ENCODE results near the gene HS6ST2. TPM values are rescaled to one million over a fixed set of nuclear protein-coding genes. Genes with fewer than 3 reads are reported as not detected.
"Not testable (repeated sequence)": the region's sequence is repeated elsewhere in the genome, so short reads cannot be mapped to it uniquely, and the experiment has no call there.

Gene HS6ST2
- total RNA-seq, 4 donors from 2014 or later = 0.21 to 0.30 (median 0.24) TPM; not detected in 1

DNA sequence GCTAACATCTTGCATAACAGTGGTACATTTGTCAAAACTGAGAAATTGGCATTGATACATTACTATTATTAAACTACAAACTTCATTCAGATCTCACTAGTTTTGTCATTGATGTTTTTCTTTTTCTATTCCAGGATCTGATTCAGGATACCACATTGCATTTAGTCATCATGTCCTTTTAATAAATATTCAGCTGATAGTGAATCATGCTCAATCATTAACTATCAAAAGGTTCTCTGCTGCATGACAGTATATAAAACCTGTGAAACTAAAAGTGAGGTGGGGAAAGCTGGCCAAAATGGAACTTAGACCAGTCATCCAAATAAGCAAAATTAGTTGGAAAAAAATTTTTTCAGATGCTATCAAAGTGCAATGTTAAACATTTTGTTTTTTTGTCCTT, 28.1 kb upstream of the HS6ST2 start:
- Histone ChIP-seq H3K27me3 (no peaks in the 10 kb centered on the region), H3K4me1 (no peaks in the 10 kb centered on the region), H3K4me3 (no peak overlapping the region), H3K27ac (no peak overlapping the region), H3K9me3 (no peaks in the 10 kb centered on the region), H3K36me3 (no peaks in the 10 kb centered on the region)
- DNase-seq (ENCODE audit: low spot score in 2 of 2) = no peak
- TF ChIP-seq POLR2AphosphoS5 (IDR thresholded peaks at IDR 0.05) (no peak), POLR2A (IDR thresholded peaks at IDR 0.05) (no peak), EP300 (IDR thresholded peaks at IDR 0.05) (no peak)
- TF ChIP-seq, protein P1, sequence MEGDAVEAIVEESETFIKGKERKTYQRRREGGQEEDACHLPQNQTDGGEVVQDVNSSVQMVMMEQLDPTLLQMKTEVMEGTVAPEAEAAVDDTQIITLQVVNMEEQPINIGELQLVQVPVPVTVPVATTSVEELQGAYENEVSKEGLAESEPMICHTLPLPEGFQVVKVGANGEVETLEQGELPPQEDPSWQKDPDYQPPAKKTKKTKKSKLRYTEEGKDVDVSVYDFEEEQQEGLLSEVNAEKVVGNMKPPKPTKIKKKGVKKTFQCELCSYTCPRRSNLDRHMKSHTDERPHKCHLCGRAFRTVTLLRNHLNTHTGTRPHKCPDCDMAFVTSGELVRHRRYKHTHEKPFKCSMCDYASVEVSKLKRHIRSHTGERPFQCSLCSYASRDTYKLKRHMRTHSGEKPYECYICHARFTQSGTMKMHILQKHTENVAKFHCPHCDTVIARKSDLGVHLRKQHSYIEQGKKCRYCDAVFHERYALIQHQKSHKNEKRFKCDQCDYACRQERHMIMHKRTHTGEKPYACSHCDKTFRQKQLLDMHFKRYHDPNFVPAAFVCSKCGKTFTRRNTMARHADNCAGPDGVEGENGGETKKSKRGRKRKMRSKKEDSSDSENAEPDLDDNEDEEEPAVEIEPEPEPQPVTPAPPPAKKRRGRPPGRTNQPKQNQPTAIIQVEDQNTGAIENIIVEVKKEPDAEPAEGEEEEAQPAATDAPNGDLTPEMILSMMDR (IDR thresholded peaks at IDR 0.05) = no peak

DNA sequence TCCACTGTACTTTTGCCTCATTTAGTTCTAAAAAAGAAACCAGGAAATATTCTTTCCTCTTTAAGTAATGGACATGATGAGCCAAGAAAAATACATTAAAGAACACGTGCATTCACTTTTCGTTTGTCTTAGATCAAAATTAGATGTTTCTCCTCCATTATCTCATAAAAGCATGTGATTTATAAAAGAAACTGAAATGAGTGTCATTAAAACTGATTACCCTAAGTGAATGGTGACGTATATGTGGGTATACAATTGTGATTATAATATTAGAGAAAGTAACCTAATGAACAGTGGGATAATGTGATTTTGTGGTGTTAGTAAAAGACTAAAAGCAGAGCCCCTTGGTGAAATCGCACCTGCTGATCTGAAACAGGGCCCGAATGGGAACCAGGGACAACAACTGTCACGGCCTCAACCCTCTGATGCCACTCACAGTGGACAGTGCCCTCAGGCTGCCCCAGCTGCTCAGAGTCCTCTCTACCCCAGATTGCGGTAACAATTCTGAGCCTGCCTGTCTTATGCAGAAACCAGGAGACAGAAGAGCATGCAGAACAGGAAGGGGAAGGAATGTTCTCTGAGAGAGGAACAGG, 25.7 kb upstream of the HS6ST2 start:
- no peaks in the 10 kb centered on the region for H3K36me3 ChIP-seq
- TF ChIP-seq POLR2AphosphoS5 (IDR thresholded peaks at IDR 0.05) (no peak), POLR2A (IDR thresholded peaks at IDR 0.05) (no peak)
- H3K9me3 ChIP-seq = no peaks in the 10 kb centered on the region
- H3K4me1 ChIP-seq = no peaks in the 10 kb centered on the region
- 72% methylated on average over 7 of the region's 7 CpGs for WGBS
- DNase-seq (ENCODE audit: low spot score in 2 of 2) = no peak
- H3K27ac ChIP-seq = no peak overlapping the region
- no peaks in the 10 kb centered on the region for H3K27me3 ChIP-seq
- H3K4me3 ChIP-seq = no peak overlapping the region

DNA sequence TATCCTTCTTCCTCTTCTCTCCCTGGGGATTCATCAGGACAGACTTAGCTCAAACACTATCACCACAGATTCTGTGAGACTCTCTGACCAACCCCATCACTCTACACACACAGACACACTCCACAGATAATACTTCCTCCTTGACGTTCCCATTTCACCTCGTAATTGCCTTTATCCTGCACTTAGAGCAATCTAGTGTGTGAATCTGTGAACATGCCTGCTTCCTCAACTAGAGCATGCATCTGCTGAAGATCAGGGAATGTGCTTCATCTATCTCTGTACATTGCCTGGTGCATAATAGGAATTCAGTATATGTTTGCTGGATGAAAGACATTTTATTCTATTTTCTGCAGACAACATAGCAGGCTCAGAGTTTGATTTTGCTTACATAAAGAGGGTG, 25.1 kb upstream of the HS6ST2 start:
- Histone ChIP-seq H3K9me3 (no peaks in the 10 kb centered on the region), H3K27ac (no peak overlapping the region), H3K4me3 (no peak overlapping the region), H3K36me3 (no peaks in the 10 kb centered on the region), H3K4me1 (no peaks in the 10 kb centered on the region), H3K27me3 (no peaks in the 10 kb centered on the region)
- no peak for DNase-seq (ENCODE audit: low spot score in 2 of 2)
- 41% methylated on average over 2 of the region's 2 CpGs for WGBS
- TF ChIP-seq POLR2A (IDR thresholded peaks at IDR 0.05) (no peak), EP300 (IDR thresholded peaks at IDR 0.05) (no peak), POLR2AphosphoS5 (IDR thresholded peaks at IDR 0.05) (no peak)
- TF ChIP-seq, protein P1 (IDR thresholded peaks at IDR 0.05) = no peak

- DNase-seq (ENCODE audit: low spot score in 2 of 2); H3K27ac ChIP-seq; H3K4me3 ChIP-seq; H3K9me3 ChIP-seq; H3K27me3 ChIP-seq; H3K4me1 ChIP-seq; H3K36me3 ChIP-seq: not testable (repeated sequence)
- 87% methylated on average over 2 of the region's 2 CpGs for WGBS
Observed at GRCh38 chrX:132980035-132980434, 21.6 kb upstream of the HS6ST2 start.

DNA sequence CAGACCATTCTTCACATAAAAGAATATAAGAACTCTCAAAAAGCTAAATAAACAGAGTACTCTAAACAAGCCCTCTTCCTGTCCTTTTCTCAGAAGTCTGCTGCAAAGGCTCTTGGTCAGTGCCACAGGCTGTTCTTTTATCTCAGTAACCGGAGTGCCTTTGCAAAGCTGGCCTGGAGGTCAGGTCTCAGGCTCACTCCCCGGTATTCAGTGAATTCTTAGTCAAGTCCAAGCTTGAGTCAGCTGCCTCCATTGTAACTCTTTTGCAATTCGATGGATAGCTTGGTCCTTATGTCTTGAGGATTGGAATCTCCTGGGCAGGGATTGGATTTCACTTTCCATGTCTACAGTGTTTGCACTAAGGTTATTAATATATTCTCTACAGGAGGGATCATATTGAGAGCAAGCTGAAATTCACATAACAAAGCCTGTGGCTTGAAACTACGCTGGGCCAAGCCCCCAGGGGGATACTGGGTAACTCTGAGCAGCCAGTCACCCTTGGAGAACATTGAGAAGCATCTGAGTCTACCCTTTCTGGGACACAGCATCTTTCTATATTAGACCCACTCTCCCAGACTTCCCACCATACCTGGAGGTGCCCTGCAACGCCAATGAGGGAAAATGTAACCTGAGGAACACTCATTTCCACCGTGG, 10.0 kb upstream of the HS6ST2 start:
- Histone ChIP-seq H3K9me3 (no peaks in the 10 kb centered on the region), H3K4me3 (no peak overlapping the region), H3K4me1 (no peaks in the 10 kb centered on the region), H3K27ac (no peak overlapping the region), H3K36me3 (no peaks in the 10 kb centered on the region), H3K27me3 (no peaks in the 10 kb centered on the region)
- WGBS = 62% methylated on average over 6 of the region's 6 CpGs
- DNase-seq (ENCODE audit: low spot score in 2 of 2) = no peak
- TF ChIP-seq POLR2AphosphoS5 (IDR thresholded peaks at IDR 0.05) (no peak), EP300 (IDR thresholded peaks at IDR 0.05) (no peak), POLR2A (IDR thresholded peaks at IDR 0.05) (no peak)
- TF ChIP-seq, protein P1 (IDR thresholded peaks at IDR 0.05) = no peak

DNA sequence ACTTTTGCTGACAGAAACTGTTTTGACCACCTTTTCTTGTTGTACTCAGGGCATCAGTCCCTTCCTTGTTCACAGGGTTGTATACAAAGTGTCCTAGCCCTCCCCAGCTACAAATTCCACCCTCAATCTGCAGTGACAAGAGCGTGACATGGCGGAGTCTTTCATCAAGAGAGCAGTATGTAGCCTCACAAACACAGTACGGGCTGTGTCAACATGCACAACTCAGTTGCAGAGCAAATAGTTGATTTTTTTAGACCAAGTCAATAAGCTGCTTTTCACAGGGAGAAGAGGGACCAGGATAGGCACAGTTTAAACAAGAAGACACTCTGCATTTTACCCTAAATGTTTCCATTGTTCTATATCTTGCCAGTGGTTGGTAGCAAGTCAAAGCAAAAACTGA, 8.6 kb upstream of the HS6ST2 start:
- H3K4me3 ChIP-seq = no peak overlapping the region
- H3K36me3 ChIP-seq = no peaks in the 10 kb centered on the region
- no peak overlapping the region for H3K27ac ChIP-seq
- no peaks in the 10 kb centered on the region for H3K9me3 ChIP-seq
- no peak for DNase-seq (ENCODE audit: low spot score in 2 of 2)
- H3K4me1 ChIP-seq = no peaks in the 10 kb centered on the region
- no peak for TF ChIP-seq EP300 (IDR thresholded peaks at IDR 0.05)
- TF ChIP-seq POLR2A (IDR thresholded peaks at IDR 0.05) = no peak
- no peak for TF ChIP-seq POLR2AphosphoS5 (IDR thresholded peaks at IDR 0.05)
- TF ChIP-seq, protein P1 (IDR thresholded peaks at IDR 0.05) = no peak
- H3K27me3 ChIP-seq = no peaks in the 10 kb centered on the region
- 61% methylated on average over 3 of the region's 3 CpGs for WGBS
